HG02759 (cell line): ENCODE results near the gene UCHL5.

Experiments
- ATAC-seq: cut with Tn5 transposase; IDR thresholded peaks from one replicate; pipeline ENCODE4 v1.9.1; 2021; ENCODE audit warnings: mild to moderate bottlenecking, moderate library complexity; ENCODE audit not compliant: unreplicated experiment

The UCHL5 gene

DNA sequence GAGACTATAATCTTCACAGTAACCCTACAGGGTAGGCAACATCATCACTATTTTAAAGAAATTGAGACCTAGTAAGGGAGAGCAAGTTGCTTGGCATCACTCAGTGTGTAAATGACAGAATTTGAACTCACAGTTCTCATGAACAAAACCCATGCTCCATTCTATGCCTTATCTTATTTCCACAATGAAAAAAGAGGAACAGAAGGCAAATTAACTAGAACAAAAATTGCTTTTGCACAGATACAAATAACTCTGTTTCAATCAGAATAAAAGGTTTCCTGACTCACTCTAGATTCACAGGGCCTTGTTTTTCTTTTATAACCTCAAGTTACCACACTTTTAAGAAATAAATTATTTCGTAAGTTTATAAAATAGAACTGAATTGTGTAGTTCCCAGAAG, 90.1 kb downstream of the UCHL5 start:
- ATAC-seq, result no peak

DNA sequence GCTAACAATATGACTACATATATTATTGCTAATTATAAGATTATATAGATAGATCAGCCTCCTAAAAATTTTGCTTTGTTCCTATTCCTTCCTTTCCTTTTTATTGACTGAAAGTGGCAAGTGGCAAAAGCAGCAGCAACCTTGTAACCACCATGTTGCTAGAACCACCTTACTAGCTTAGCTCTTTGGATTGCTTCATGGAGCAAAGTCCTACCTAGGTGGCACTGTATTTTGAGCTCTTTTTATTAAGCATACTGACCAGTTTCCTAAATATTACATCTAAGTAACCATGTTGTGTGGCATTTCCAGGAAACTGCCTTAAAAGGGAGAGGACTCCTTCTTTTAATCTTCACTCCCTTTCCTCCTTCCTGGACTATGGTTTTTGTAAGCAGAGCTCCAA, 90.8 kb downstream of the UCHL5 start:
- ATAC-seq, result no peak

DNA sequence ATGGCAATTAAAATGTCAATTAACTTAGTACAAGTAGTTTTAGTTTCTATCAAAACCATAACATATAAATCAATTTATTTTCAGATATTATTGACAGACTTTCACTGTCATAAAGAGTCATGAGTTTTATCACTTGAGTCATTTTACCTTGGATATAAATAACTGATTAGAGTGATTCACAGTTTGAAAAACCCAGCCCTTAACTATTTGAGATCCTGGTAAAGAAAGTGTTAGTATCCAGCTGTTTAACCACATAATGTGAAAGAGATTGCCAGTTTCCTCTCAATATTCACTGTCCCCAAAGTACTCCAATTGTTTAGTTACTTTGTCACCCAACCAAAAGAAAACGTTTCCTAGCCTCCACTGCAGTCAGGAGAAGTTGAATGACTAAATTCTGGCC, 91.3 kb downstream of the UCHL5 start:
- no peak for ATAC-seq

DNA sequence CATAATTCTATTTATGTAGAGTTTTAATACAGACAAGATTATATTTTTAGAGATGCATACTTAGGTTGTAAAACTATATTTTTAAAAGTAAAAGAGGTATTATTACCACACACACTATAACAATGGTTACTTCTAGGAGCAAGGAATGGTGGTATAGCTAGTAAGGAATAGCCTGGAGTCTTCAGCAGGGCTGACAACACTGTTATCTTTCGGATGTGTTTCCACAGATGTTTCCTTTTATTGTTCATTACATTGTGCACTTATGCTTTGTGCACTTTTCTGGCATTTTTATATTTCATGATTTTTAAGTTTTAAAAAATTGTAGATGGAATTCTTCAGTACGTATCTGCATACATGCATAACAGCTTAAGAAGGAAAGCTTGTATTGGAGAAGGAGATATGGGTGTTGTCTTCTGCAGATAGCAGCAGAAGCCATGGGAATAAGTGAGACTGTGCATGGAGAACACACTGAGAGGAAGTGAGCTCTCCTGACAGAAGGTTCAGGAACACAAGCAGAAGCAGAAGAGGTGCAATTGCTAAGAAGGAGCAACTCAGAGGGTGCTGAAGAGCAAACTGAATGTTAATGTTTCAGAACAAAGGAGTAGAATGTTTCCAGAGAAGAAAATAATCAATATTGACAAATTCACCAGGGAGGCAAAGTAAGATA, 91.8 kb downstream of the UCHL5 start:
- ATAC-seq, result no peak

DNA sequence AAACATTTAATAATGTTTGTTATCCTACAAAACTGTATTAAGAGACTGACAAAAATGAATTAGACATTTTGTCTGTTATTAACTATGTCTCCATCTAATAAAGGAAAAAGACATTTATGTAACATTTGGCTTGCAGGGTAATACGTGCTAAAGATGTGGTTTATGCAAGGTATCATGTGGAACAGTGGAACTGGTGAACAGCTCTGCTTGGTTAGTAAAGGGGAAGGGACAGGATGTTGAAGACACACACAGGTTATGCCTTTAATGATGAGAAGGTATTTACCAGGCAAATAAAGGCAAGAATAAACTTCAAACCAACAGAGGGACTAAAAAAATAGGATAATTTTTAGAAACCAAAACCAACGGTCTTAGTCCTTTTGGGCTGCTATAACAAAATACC, 93.1 kb downstream of the UCHL5 start:
- no peak for ATAC-seq

DNA sequence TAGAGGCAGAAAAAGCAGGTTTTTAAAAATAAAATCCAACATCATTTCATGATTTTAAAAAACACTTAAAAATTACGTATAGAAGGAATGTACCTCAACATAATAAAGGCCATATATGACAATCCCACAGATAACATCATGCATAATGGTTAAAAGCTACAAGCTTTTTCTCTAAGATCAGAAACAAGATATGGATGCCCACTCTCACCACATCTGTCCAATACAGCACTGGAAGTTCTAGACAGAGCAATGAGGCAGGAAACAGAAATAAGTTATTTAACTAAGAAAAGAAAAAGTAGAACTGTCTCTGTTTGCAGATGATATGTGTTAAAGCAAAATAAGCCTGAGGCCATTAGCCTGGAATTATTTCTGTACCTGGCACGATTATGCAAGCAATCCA, 96.3 kb downstream of the UCHL5 start:
- ATAC-seq, result no peak
